GM23338 (cell line): Measurements from ENCODE around the gene AQP11.

Experiments used
- CREB1 ChIP-seq: fragments of 250-450 bp; sonication (Bioruptor Pico); IDR thresholded peaks from 2 replicates; pipeline ENCODE4 v1.5.0; 2020; ENCODE audit warnings: low read depth, mild to moderate bottlenecking, moderate library complexity
- EZH2 ChIP-seq: fragments of 200-600 bp; sonication (generic); IDR thresholded peaks from one replicate; pipeline ENCODE4 v1.8.0; 2017; ENCODE audit warnings: antibody characterized with exemption, mild to moderate bottlenecking, low read depth; ENCODE audit not compliant: unreplicated experiment
- EZH2phosphoT487 ChIP-seq: fragments of 200-600 bp; sonication (generic); IDR thresholded peaks from one replicate; pipeline ENCODE4 v1.8.1; 2018; ENCODE audit warnings: antibody characterized with exemption; ENCODE audit not compliant: unreplicated experiment
- JUNB ChIP-seq: IDR thresholded peaks from one replicate; pipeline ENCODE4 v1.6.1; 2016; ENCODE audit warnings: antibody characterized with exemption; ENCODE audit not compliant: unreplicated experiment
- NANOG ChIP-seq: IDR thresholded peaks from 2 replicates; pipeline ENCODE4 v1.6.1; 2016; ENCODE audit warnings: antibody characterized with exemption, borderline replicate concordance
- POLR2AphosphoS5 ChIP-seq: IDR thresholded peaks from 2 replicates; pipeline ENCODE4 v1.6.1; 2016; ENCODE audit warnings: antibody characterized with exemption, low read depth
- STAT1 ChIP-seq: IDR thresholded peaks from one replicate; pipeline ENCODE4 v1.6.1; 2016; ENCODE audit warnings: antibody characterized with exemption; ENCODE audit not compliant: unreplicated experiment
- ZNF114 ChIP-seq: fragments of 250-450 bp; sonication (Bioruptor Pico); IDR thresholded peaks from 2 replicates; pipeline ENCODE4 v1.5.0; 2020; ENCODE audit warnings: mild to moderate bottlenecking, moderate library complexity
- ZNF331 ChIP-seq: fragments of 250-450 bp; sonication (Bioruptor Pico); IDR thresholded peaks from 2 replicates; pipeline ENCODE4 v1.5.0; 2020; ENCODE audit warnings: low read depth, mild to moderate bottlenecking, moderate library complexity
- TF ChIP-seq, protein P1 (sequence below), 2 experiments: fragments of 200-600 bp in 1 of 2; sonication (generic) in 1 of 2; conservative IDR thresholded peaks; 2 replicates each; pipeline versions ENCODE4 v1.5.1 to v1.6.1; 2016 to 2017; ENCODE audit warnings: antibody characterized with exemption in 2 of 2, low read depth in 2 of 2, mild to moderate bottlenecking in 2 of 2, moderate library complexity in 1 of 2
- TF ChIP-seq, protein P2 (sequence below): IDR thresholded peaks from one replicate; pipeline ENCODE4 v1.6.1; 2018; ENCODE audit warnings: antibody characterized with exemption; ENCODE audit not compliant: unreplicated experiment
- TF ChIP-seq, protein P3 (sequence below): IDR thresholded peaks from 2 replicates; pipeline ENCODE4 v1.6.1; 2016; ENCODE audit warnings: antibody characterized with exemption
- TF ChIP-seq, protein P4 (sequence below): fragments of 250-450 bp; sonication (Bioruptor Pico); IDR thresholded peaks from 2 replicates; pipeline ENCODE4 v1.5.0; 2020; ENCODE audit warnings: mild to moderate bottlenecking, moderate library complexity

DNA sequence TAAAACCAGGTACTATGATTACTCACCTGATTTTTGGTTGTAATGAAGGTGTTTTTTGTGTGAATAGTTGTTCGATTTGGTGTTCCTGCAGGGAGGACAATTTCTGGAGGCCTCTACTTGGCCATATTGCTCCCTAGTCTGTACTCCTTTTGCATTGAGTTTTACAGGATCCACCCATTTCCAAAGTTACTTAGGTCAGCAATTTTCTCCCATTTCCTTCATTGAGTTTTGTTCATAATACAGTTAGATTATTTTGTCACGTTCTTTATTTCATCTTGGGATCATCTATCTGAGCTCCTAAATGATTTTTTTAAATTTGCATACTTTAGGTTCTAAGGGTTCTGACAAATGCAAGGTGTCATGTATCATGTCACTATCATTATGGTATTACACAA lies 20.1 kb upstream of the AQP11 start:
- TF ChIP-seq EZH2phosphoT487 (no peak), EZH2 (no peak), POLR2AphosphoS5 (no peak), JUNB (no peak), ZNF114 (CRISPR knock-in tag) (no peak), CREB1 (CRISPR knock-in tag) (no peak), ZNF331 (CRISPR knock-in tag) (no peak), STAT1 (no peak), NANOG (no peak)
- TF ChIP-seq, protein P1, sequence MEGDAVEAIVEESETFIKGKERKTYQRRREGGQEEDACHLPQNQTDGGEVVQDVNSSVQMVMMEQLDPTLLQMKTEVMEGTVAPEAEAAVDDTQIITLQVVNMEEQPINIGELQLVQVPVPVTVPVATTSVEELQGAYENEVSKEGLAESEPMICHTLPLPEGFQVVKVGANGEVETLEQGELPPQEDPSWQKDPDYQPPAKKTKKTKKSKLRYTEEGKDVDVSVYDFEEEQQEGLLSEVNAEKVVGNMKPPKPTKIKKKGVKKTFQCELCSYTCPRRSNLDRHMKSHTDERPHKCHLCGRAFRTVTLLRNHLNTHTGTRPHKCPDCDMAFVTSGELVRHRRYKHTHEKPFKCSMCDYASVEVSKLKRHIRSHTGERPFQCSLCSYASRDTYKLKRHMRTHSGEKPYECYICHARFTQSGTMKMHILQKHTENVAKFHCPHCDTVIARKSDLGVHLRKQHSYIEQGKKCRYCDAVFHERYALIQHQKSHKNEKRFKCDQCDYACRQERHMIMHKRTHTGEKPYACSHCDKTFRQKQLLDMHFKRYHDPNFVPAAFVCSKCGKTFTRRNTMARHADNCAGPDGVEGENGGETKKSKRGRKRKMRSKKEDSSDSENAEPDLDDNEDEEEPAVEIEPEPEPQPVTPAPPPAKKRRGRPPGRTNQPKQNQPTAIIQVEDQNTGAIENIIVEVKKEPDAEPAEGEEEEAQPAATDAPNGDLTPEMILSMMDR (conservative IDR thresholded peaks at IDR 0.05; ENCODE audit: low read depth in 2 of 2) = no peak
- TF ChIP-seq, protein P2, sequence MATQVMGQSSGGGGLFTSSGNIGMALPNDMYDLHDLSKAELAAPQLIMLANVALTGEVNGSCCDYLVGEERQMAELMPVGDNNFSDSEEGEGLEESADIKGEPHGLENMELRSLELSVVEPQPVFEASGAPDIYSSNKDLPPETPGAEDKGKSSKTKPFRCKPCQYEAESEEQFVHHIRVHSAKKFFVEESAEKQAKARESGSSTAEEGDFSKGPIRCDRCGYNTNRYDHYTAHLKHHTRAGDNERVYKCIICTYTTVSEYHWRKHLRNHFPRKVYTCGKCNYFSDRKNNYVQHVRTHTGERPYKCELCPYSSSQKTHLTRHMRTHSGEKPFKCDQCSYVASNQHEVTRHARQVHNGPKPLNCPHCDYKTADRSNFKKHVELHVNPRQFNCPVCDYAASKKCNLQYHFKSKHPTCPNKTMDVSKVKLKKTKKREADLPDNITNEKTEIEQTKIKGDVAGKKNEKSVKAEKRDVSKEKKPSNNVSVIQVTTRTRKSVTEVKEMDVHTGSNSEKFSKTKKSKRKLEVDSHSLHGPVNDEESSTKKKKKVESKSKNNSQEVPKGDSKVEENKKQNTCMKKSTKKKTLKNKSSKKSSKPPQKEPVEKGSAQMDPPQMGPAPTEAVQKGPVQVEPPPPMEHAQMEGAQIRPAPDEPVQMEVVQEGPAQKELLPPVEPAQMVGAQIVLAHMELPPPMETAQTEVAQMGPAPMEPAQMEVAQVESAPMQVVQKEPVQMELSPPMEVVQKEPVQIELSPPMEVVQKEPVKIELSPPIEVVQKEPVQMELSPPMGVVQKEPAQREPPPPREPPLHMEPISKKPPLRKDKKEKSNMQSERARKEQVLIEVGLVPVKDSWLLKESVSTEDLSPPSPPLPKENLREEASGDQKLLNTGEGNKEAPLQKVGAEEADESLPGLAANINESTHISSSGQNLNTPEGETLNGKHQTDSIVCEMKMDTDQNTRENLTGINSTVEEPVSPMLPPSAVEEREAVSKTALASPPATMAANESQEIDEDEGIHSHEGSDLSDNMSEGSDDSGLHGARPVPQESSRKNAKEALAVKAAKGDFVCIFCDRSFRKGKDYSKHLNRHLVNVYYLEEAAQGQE = no peak
- TF ChIP-seq, protein P3, sequence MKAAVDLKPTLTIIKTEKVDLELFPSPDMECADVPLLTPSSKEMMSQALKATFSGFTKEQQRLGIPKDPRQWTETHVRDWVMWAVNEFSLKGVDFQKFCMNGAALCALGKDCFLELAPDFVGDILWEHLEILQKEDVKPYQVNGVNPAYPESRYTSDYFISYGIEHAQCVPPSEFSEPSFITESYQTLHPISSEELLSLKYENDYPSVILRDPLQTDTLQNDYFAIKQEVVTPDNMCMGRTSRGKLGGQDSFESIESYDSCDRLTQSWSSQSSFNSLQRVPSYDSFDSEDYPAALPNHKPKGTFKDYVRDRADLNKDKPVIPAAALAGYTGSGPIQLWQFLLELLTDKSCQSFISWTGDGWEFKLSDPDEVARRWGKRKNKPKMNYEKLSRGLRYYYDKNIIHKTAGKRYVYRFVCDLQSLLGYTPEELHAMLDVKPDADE = no peak
- TF ChIP-seq, protein P4, sequence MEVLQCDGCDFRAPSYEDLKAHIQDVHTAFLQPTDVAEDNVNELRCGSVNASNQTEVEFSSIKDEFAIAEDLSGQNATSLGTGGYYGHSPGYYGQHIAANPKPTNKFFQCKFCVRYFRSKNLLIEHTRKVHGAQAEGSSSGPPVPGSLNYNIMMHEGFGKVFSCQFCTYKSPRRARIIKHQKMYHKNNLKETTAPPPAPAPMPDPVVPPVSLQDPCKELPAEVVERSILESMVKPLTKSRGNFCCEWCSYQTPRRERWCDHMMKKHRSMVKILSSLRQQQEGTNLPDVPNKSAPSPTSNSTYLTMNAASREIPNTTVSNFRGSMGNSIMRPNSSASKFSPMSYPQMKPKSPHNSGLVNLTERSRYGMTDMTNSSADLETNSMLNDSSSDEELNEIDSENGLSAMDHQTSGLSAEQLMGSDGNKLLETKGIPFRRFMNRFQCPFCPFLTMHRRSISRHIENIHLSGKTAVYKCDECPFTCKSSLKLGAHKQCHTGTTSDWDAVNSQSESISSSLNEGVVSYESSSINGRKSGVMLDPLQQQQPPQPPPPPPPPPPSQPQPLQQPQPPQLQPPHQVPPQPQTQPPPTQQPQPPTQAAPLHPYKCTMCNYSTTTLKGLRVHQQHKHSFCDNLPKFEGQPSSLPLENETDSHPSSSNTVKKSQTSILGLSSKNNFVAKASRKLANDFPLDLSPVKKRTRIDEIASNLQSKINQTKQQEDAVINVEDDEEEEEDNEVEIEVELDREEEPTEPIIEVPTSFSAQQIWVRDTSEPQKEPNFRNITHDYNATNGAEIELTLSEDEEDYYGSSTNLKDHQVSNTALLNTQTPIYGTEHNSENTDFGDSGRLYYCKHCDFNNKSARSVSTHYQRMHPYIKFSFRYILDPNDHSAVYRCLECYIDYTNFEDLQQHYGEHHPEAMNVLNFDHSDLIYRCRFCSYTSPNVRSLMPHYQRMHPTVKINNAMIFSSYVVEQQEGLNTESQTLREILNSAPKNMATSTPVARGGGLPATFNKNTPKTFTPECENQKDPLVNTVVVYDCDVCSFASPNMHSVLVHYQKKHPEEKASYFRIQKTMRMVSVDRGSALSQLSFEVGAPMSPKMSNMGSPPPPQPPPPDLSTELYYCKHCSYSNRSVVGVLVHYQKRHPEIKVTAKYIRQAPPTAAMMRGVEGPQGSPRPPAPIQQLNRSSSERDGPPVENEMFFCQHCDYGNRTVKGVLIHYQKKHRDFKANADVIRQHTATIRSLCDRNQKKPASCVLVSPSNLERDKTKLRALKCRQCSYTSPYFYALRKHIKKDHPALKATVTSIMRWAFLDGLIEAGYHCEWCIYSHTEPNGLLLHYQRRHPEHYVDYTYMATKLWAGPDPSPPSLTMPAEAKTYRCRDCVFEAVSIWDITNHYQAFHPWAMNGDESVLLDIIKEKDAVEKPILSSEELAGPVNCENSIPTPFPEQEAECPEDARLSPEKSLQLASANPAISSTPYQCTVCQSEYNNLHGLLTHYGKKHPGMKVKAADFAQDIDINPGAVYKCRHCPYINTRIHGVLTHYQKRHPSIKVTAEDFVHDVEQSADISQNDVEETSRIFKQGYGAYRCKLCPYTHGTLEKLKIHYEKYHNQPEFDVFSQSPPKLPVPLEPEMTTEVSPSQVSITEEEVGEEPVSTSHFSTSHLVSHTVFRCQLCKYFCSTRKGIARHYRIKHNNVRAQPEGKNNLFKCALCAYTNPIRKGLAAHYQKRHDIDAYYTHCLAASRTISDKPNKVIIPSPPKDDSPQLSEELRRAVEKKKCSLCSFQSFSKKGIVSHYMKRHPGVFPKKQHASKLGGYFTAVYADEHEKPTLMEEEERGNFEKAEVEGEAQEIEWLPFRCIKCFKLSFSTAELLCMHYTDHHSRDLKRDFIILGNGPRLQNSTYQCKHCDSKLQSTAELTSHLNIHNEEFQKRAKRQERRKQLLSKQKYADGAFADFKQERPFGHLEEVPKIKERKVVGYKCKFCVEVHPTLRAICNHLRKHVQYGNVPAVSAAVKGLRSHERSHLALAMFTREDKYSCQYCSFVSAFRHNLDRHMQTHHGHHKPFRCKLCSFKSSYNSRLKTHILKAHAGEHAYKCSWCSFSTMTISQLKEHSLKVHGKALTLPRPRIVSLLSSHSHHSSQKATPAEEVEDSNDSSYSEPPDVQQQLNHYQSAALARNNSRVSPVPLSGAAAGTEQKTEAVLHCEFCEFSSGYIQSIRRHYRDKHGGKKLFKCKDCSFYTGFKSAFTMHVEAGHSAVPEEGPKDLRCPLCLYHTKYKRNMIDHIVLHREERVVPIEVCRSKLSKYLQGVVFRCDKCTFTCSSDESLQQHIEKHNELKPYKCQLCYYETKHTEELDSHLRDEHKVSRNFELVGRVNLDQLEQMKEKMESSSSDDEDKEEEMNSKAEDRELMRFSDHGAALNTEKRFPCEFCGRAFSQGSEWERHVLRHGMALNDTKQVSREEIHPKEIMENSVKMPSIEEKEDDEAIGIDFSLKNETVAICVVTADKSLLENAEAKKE (CRISPR knock-in tag) = no peak
